Adipose tissue (tissue), 3 donors: ENCODE results near the gene DCN. TPM values are rescaled to one million over a fixed set of nuclear protein-coding genes. Genes with fewer than 3 reads are reported as not detected.

Experiments
- H3K27ac ChIP-seq: one replicate; pipeline ENCODE4 v1.5.1; 2013; ENCODE audit warnings: low read depth, low read length
- WGBS, 3 donors: extraction: QIAGEN DNeasy Blood & Tissue Kit; methylation state at CpG; one replicate each; pipeline ENCODE4 v1.1.7; 2013; 5-methylcytosine and 5-hydroxymethylcytosine counted together
- polyA plus RNA-seq, 3 donors: library from polyadenylated mRNA; stranded (reverse); fragments of 200-250 nt; gene quantifications; one replicate each; pipeline ENCODE4 v1.2.3, GENCODE V29; 2013
- donor health status: healthy with polysubstance abuse.
- donor health status: Bipolar disorder and iron deficiency.
- donor health status: healthy.

Gene DCN
- polyA plus RNA-seq, 3 donors = 109 to 1,769 (median 659) TPM

DNA sequence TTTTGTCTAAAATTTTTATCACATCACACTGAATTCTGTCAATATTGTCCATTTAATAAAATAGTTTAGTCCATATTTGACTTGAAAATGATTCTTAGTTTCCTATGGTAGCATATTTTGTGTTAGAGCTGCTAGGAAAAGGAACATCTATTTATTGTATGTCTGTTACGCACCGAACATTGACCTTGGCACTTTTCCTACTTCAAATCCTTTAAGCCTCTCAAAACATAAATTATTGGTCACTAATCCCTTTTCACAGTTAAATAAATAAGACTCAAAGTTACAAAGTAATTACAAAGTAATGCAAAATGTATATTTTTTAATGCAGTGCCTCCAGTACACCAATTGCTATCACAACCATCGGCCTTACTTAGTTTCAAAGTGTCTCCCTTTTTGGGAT, 28.5 kb downstream of the DCN start:
- WGBS, 3 donors = 73 to 86% (median 73%) methylated on average over 3 of the region's 3 CpGs
- no peak overlapping the region for H3K27ac ChIP-seq

DNA sequence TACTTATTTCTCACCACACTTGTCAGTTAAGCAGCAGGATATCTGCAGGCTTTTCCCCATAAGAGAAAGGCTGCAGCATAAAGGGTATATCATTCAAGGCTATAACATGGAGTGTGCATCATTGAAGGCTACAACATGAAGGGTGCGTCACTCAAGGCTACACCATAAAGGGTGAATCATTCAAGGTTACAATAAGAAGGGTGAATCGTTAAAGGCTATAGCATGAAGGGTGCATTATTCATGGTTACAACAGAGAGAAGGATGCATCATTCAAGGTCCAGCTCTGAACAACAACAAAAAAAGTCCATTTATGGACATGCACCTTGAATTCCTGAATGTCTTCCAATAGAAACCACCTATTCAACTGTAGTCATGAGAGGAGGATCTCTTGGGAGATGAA, 38.6 kb downstream of the DCN start:
- WGBS, 3 donors = 81 to 93% (median 87%) methylated on average over 2 of the region's 2 CpGs
- no peak overlapping the region for H3K27ac ChIP-seq

DNA sequence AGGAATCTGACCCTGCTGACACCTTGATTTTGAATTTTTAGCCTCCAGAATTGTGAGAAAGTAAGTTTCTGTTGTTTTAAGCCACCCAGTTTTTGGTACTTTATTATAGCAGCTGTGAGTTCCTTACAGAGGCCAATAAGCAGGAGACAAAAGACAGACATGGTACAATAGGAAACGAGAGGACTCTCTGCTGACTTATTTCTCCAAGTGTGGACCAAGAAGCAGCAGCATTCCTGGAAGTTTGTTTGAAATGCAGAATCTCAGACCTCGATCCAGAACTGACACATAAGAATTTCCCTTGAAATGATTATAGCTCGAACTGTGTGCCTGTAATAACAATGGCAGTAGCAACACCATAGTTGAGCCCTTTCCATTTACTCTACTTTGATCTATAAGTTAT, 39.4 kb downstream of the DCN start:
- WGBS, 3 donors = 57 to 81% (median 62%) methylated on average over 3 of the region's 3 CpGs
- no peak overlapping the region for H3K27ac ChIP-seq

DNA sequence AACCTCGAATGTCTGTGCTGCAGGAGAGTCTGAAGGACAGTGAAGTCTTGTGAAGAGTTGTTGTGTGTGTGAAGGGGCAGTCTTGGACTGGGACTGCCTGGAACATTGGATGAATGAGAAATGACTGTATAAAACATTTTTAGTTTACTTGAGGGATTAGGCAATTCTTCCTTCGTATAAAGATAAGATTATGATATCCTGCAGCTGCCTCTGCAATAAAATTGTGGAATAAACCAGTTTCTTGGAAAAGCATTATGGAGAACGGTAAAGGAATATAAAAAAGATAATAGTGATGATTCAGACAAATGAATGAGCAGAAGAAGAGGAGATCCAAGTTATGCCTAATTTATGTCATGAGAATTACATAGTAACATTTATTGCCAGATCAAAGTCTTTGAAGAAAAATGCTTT, 40.4 kb downstream of the DCN start:
- no peak overlapping the region for H3K27ac ChIP-seq

DNA sequence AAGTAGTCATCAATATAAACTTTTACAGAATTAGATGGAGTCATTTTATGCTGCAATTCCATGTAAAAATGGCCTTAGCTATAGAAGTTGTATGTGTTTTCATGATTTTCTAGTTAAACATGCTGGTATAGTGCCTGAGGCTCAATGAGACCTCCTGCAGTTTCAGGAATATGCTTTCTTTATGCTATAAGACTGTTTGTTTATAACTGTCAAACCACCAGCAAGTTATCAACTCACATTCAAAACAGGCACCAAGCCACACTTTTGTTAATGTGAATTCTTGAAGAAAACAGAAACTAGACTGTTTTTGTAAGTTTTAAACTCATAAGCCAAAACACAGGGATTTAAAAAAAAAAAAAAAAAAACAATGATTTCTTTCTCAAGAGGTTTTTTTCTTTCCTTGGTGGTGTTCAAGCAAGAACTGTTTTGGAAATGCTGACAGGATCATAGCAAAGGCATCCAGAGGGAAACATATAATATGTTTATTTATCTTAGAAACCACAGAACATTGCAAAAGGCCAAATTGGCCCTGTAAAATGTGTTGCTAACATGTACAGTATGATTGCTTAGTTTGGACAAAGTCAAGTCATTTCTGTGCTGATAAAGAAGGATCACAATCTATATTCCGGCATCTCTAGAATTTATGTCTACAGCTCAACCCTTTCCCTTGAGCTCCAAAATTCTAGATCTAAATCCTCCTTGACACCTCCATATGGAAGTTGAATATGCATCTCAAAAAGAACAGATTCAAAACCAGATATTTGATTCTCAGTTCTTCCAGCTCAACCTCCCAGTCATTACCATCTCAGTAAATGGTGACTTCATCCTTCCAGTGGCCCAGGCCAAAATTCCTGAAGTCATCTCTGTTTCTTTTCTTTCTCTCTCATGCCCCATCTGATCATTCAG, 42.3 kb downstream of the DCN start:
- no peak overlapping the region for H3K27ac ChIP-seq
- WGBS, 3 donors = 53 to 86% (median 65%) methylated on average over 1 of the region's 1 CpG

More for the DNA sequence above, 40.4 kb downstream of the DCN start:
- WGBS, 3 donors = 39 to 60% (median 45%) methylated on average over 3 of the region's 3 CpGs

DNA sequence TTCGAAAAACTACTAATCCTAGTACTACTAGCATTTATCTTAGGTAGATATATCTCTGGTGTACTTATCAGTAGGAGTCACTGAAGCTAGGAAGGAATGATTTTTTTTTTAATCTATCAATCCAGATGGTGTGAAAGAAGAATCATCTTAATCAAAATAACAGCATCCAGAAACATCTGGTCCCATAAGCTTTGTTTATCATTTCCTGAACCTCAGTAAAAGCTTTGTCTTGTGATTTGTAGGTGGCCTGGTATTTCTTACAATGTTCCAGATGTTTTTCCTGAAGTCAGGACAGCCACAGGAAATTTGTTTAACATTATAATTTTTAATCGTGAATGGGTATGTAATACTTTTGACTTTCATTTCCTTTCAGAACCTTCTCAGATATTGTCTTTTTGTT, 43.3 kb downstream of the DCN start:
- 34 to 73% (median 41%) methylated on average over 2 of the region's 2 CpGs for WGBS, 3 donors
- H3K27ac ChIP-seq = no peak overlapping the region

DNA sequence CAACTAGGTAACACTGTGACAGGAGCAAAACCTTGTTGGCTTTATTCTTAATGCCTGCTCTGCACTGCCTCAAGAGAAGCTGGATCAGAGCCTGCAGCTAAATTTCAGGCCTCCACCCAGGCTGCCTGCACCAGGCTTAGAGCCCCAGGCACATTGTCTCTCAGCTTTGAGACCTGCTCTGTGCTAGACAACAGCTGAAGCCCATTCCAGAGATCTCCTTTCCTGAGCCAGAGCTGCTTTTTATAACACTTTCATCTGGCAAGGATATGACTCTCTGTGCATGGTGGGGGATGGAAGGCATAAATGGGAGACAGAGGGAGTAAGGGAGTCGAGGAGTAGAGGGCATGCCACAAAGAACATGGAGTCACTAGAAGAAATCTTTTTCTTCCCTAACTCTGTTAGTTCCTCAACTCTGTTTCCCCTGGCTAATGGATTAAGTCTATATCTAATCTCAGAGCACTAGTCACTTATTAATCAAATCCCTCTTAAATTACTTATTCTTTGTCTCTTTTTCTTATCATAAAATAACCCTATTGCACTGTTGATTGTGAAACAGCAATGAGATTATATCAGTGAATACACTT, 44.2 kb downstream of the DCN start:
- no peak overlapping the region for H3K27ac ChIP-seq
- 22 to 42% (median 28%) methylated on average over 1 of the region's 1 CpG for WGBS, 3 donors

DNA sequence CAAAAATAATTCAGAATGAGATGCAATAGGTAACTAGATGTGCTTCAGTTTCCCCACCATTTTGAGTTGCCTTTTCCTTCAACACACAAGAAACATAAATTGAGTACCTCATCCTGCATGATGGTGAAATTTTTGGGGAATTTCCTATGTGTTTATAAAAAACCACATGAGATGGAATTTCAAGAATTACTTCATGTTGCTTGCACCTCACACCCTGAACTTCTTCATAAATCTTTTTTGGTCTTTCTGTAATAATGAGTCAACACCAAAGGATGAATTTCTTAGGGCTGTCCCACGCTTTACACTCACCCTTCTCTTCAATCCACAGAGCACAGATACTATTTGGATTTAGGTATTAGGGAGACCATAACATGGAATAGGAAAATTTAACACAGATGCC, 48.7 kb downstream of the DCN start:
- H3K27ac ChIP-seq = no peak overlapping the region
- 75 to 91% (median 81%) methylated on average over 1 of the region's 1 CpG for WGBS, 3 donors

DNA sequence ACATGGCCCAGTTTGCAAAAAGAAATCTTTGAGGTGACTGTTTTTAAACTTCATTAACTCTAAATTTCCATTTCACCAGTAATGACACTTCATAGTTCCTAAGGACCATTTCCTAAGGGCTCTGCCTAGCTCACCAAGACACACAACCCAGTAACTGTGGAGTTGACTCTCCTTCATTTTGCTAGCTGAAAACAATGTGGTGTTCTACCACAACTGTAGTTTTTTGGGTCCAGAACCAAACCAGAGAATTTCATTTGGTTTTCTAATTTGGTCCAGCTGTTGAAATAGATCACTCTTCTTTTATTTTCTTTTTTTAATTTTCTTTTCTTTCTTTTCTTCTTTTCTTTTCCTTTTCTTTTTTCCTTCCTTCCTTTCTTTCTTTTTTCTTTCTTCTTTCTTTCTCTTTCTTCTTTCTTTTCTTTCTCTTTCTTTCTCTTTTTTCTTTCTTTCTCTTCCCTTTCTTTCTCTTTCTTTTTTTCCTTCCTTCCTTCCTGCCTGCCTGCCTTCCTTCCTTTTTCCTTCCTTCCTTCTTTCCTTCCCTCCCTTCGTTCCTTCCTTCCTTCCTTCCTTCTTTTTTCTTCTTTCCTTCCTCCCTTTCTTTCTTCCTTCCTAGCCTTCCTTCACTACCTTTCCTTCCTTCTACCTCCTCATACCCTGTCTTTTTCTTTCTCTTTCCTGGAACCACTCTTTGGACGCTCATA, 52.8 kb downstream of the DCN start:
- no peak overlapping the region for H3K27ac ChIP-seq
- 83 to 88% (median 84%) methylated on average over 2 of the region's 2 CpGs for WGBS, 3 donors

DNA sequence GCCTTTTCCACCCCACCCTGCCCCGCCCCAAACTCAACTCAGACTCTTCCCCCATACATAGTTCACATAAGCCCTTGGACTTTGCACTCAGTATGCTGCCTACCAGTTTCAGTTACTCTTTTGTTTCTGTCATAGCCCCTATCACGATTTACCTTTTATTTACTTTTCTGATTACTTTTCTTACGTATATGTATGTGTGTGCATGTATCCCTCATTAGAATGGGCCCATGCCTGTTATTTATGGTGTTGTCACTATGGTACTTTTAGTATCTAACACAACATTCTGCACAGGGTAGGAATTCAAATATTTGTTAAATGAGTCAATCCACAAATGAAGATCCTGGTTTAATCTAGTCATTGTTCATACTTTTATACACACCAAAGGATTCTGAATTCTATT, 54.9 kb downstream of the DCN start:
- 56 to 93% (median 90%) methylated on average over 3 of the region's 3 CpGs for WGBS, 3 donors
- no peak overlapping the region for H3K27ac ChIP-seq

DNA sequence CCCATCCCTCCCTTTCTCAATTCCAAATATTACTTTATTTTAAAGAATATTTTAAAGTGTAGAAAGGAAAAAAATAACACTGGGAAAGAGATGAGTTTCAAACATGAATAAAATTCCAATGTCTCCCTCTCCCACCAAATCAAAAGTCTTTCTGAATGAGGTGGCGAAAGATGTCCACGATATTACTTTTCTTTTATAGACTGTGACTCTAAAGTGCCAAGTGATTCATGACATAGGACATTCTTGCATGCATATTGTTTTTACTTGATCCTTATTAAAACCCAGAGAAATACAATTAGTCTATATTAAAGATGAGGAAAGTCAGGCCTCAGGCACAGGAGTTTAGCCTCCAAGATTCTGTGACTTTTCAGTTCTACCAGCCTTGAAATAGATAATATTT, 55.3 kb downstream of the DCN start:
- no peak overlapping the region for H3K27ac ChIP-seq
- WGBS, 3 donors = 92 to 97% (median 94%) methylated on average over 2 of the region's 2 CpGs

DNA sequence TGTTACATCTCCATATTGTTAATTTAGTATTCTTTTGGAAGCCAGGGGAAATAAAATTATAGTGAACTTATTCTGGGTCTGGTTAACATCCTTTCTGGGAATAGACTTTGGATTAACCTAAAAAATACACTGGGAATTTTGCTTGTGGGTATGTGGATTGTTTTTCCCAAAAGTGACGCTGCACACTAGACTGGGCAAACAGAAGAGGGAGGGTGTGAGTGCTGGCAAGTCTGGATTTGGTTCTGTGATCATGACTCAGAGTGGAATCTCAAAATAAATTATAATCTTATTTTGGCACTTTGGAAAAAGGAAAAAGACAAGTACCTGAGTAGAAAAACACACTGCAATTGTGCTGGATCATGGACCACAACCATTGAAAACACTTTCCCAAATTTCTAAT, 56.1 kb downstream of the DCN start:
- no peak overlapping the region for H3K27ac ChIP-seq
- WGBS, 3 donors = 72 to 88% (median 87%) methylated on average over 1 of the region's 1 CpG

DNA sequence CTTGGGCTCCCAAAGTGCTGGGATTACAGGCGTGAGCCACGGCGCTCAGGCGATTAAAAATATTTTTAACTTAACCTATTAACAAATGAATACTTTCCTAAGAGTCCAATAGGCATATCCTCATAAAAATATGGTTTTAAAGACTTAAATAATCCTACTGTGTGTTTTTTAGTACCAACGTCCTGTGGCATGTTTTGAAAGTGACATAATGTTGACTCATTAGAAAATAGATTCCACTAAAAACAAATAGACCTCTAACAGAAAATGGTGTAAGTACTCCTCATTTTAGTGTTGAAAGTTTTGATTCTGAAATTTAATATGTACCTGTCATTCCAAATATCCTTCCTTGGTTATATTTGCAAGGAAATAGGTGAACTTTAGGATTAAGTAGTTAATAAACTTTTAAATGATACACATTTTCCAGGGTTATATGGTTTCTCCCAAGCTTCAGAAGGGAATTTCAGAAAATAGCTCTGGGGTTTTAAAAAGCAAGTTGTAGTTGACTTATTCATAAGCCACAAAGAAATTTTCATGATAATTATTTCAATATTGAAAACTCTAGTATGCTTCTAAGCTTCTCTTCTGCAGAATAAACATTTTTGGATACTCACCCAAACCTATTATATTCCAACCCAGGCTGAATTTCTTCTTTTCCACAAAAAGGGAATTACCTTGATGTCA, 59.2 kb downstream of the DCN start:
- WGBS, 3 donors = 90 to 93% (median 91%) methylated on average over 5 of the region's 5 CpGs
- no peak overlapping the region for H3K27ac ChIP-seq

DNA sequence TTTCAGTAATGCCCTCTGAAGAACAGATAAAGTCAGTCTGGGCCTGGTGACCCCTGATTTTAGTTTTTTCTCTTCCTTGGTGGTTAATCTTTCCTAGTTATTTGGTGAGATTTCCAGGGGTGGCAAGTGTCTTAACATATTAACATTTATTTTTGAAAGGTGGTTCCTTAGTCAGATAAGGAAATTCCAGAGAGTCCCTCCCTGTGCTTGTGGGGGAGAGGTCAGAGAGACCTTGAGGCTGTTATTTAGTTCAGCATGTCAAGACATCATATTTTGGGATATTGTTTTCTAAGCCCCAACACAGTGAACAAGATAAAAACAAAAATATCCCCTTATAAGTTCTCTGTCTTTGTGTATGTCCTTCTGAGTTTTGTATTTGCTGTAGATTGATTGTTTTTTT, 61.8 kb downstream of the DCN start:
- no peak overlapping the region for H3K27ac ChIP-seq

DNA sequence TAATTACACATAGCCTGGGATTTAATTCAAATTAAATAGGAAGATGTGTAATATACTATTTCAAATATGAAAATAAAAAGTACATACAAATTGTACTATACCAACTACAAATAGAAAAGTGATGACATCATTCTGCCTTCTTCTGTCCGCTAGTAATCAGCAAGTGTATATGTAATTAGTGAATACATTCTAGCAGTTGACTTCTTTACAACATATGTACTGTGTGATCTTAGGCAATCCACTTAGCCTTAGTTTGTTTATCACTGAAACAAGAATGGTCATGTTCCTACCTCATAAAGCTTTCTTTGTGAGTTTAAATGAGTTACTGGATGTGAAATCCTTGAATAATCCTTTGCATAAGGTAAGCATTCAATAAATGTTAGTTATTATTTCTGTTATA, 63.5 kb downstream of the DCN start:
- no peak overlapping the region for H3K27ac ChIP-seq
- WGBS, 3 donors = 93 to 97% (median 95%) methylated on average over 1 of the region's 1 CpG

DNA sequence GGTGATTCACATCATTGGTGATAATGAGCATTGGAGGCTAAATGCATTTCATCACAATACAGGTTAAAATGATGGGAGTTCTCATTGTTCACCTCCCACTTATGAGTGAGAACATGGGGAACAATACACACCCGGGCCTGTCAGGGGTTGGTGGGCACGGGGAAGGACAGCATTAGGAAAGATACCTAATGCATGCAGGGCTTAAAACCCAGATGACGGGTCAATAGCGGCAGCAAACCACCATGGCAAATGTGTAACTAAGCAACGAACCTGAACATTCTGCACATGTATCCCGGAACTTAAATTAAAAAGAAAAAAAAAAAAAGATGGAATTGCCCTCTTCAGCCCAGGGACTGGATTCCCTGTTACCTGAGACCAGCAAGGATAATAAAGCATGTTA, 69.0 kb downstream of the DCN start:
- H3K27ac ChIP-seq = no peak overlapping the region
- WGBS, 3 donors = 87 to 93% (median 93%) methylated on average over 6 of the region's 6 CpGs

DNA sequence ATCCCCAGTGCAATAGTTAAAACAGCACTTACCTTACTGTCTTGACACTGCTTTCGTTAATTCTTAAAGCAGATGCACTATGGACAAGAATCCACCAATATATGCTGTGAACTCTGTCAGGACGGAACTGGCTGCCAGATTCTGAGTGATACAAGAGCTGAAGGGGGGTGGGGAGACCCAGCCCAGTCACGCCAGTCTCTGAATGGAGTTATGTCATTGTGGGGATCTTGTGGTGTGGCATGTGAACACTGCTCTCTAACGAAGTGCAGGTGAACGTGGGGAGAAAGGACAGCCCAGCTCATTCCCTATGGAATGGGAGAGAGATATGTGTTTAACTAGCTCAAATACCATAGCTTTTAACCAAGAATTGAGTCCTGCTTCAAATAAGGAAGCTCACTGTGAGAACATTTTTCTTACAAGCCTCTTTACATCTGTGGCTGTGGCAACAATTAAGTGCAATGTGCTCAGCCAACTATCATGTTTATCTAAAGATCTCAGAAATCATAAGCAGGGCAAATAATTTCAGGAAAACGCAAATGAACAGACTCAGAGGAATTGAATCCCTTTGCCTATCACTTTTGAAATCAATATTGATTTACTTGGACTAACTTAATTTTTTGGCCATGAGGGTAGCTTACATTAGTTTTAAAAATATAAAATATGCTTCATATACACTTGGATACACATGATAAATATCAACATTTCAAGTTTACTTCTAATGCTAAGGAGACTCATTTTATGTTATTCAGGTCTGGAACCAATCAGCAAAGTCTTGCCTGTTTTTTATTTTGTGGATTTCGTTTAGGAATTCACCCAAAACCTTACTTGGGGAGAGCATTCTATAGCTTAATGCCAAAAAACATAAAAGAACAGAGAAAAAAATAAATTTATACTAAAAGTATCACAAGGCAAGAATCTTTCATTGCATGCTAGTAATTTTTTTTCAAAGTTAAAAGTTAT, 71.0 kb downstream of the DCN start, which contains the start of gene LUM:
LUM (minus strand) TSS at position 129 of the 960 bp plus-strand sequence. CDS start 2,515 bp downstream, outside the sequence.
- WGBS, 3 donors = 35 to 51% (median 42%) methylated on average over 7 of the region's 7 CpGs
- H3K27ac ChIP-seq = no peak within 1 kb of the TSS
